Thyroid gland (tissue), 4 donors: ENCODE data around the gene LAMB1.

Source experiments
- POLR2A ChIP-seq, 2 donors: fragments of 450-650 bp; IDR thresholded peaks; one replicate each; pipeline ENCODE4 v1.6.1; 2017; ENCODE audit warnings: antibody characterized with exemption in 2 of 2, mild to moderate bottlenecking in 2 of 2, moderate library complexity in 1 of 2
- TF ChIP-seq, protein P1 (sequence below), 6 experiments: fragments of 200-600 bp in 3 of 6; fragments of 450-650 bp in 3 of 6; sonication (generic) in 3 of 6; IDR thresholded peaks; one replicate each; pipeline ENCODE4 v1.5.1; 2016 to 2019; ENCODE audit warnings: antibody characterized with exemption in 6 of 6, mild to moderate bottlenecking in 2 of 6, inconsistent platforms in 1 of 6, moderate library complexity in 1 of 6

DNA sequence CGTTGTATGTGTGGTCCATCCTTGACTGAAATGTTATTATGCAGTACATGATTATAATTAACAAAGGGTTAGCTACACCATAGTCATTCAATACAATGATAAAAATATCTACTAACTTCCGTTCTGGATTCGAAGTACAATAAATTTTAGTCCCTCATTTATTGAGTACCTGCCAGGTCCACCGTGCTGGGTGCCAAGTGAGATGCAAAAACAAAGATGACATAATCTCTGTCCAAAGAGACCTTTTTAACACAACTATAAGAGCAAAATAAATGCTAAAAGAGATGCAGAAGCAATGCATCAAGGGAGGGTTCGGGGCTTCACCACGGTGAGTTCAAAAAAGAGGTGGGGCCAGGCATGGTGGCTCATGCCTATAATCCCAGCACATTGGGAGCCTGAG is 33.1 kb downstream of the LAMB1 start:
- TF ChIP-seq, protein P1, sequence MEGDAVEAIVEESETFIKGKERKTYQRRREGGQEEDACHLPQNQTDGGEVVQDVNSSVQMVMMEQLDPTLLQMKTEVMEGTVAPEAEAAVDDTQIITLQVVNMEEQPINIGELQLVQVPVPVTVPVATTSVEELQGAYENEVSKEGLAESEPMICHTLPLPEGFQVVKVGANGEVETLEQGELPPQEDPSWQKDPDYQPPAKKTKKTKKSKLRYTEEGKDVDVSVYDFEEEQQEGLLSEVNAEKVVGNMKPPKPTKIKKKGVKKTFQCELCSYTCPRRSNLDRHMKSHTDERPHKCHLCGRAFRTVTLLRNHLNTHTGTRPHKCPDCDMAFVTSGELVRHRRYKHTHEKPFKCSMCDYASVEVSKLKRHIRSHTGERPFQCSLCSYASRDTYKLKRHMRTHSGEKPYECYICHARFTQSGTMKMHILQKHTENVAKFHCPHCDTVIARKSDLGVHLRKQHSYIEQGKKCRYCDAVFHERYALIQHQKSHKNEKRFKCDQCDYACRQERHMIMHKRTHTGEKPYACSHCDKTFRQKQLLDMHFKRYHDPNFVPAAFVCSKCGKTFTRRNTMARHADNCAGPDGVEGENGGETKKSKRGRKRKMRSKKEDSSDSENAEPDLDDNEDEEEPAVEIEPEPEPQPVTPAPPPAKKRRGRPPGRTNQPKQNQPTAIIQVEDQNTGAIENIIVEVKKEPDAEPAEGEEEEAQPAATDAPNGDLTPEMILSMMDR (IDR thresholded peaks at IDR 0.05), result no peak
- no peak for TF ChIP-seq POLR2A (IDR thresholded peaks at IDR 0.05)
